HG02759 (cell line): ENCODE data around the gene LY86.
A peak's percentile ranks its signal among the peaks of the same experiment; 100 is the strongest.
"Not testable (repeated sequence)": the region's sequence is repeated elsewhere in the genome, so short reads cannot be mapped to it uniquely, and the experiment has no call there.

Experiments used
- ATAC-seq: cut with Tn5 transposase; IDR thresholded peaks from one replicate; pipeline ENCODE4 v1.9.1; 2021; ENCODE audit warnings: mild to moderate bottlenecking, moderate library complexity; ENCODE audit not compliant: unreplicated experiment

Gene LY86

GRCh38 chr6:6650839-6651238 is 62.3 kb downstream of the LY86 start:
- no peak for ATAC-seq

GRCh38 chr6:6651335-6651734 is 62.8 kb downstream of the LY86 start:
- ATAC-seq, result no peak

GRCh38 chr6:6652932-6653331 is 64.4 kb downstream of the LY86 start:
- no peak for ATAC-seq

- no peak for ATAC-seq
These were observed 66.4 kb downstream of the LY86 start for GRCh38 chr6:6654599-6655575.

GRCh38 chr6:6655805-6656251 is 67.3 kb downstream of the LY86 start:
- no peak for ATAC-seq

- ATAC-seq, result no peak
These were observed 67.8 kb downstream of the LY86 start for GRCh38 chr6:6656287-6656686.

- no peak for ATAC-seq
These were observed 68.7 kb downstream of the LY86 start for GRCh38 chr6:6657085-6657819.

GRCh38 chr6:6657820-6658217 is 69.3 kb downstream of the LY86 start:
- no peak for ATAC-seq

GRCh38 chr6:6659600-6660327 is 71.2 kb downstream of the LY86 start:
- peak; percentile 60 for ATAC-seq

- ATAC-seq, result no peak
These were observed 72.0 kb downstream of the LY86 start for GRCh38 chr6:6660339-6661045.

GRCh38 chr6:6661191-6661590 is 72.7 kb downstream of the LY86 start:
- ATAC-seq, result no peak

GRCh38 chr6:6661684-6662083 is 73.2 kb downstream of the LY86 start:
- no peak for ATAC-seq

- ATAC-seq, result no peak
These were observed 75.1 kb downstream of the LY86 start for GRCh38 chr6:6663421-6664135.

- no peak for ATAC-seq
These were observed 77.2 kb downstream of the LY86 start for GRCh38 chr6:6665555-6666243.

GRCh38 chr6:6670150-6670549 is 81.6 kb downstream of the LY86 start:
- not testable (repeated sequence) for ATAC-seq

GRCh38 chr6:6674872-6675271 is 86.4 kb downstream of the LY86 start:
- ATAC-seq, result no peak

GRCh38 chr6:6676910-6677441 is 88.5 kb downstream of the LY86 start:
- ATAC-seq, result peak; percentile 56

- no peak for ATAC-seq
These were observed 89.7 kb downstream of the LY86 start for GRCh38 chr6:6678185-6678671.

- no peak for ATAC-seq
These were observed 90.3 kb downstream of the LY86 start for GRCh38 chr6:6678811-6679210.
